GM19240 (cell line): ENCODE data around the gene BTBD16.

ENCODE experiments used
- DNase-seq: peaks from one replicate; pipeline ENCODE4 v3.0.0; 2011; ENCODE audit warnings: low spot score; ENCODE audit not compliant: insufficient read length

BTBD16 gene

DNA sequence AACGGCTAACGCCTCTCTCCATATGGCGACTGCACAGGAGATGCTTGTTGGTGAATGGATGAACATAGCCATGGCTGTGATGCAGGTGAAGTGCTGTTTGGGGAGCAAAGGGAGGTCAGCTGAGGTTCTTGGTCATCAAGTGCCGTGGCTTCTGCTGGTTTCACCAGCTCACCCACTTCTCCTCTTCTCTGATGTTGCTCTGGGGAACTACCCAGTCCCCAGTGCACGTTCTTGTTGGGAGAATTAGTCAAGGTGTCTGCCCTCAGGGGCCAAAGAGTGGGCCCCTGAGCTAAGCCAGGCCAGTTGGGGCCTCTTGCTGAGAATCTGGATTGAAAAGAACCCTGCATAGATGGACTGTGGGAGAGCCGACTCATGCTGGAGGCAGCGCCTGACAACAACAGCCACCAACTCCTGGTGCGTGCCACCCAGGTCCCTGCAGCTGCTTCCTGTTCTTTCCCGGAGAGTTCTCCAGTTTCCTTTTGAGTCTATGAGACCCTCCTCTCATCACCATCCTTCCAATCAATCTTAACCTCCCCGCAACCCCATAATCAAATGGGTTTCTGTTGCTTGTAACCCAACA lies 3.0 kb downstream of the BTBD16 start:
- no peak for DNase-seq

DNA sequence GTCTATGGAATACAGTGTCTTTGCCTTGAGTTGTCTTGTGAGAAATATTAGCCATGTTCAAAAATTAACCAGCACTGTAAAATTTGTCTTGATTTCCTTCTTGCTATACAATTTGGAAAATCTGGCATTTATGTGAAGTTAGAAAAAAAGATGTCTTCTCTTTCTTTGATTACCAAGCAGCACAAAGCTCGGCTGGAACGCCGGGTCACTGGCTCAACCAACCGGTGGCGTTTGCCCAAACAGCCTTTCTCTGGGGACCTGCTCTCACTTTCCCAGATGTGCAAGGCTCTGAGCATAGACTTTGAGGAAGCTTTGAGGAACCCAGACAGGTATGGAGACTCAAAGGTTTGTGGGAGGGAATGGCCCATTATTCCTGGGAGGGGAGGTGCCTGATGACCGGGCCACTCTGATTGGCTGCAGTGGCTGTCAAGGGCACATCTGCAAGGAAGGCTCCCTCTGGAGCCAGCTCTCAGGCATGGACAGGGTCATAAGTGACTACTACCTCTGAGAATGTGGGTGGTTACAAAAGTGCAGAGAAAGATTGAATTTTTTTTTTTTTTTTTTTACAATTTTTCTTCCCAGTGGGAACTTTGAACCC lies 5.6 kb downstream of the BTBD16 start:
- no peak for DNase-seq

DNA sequence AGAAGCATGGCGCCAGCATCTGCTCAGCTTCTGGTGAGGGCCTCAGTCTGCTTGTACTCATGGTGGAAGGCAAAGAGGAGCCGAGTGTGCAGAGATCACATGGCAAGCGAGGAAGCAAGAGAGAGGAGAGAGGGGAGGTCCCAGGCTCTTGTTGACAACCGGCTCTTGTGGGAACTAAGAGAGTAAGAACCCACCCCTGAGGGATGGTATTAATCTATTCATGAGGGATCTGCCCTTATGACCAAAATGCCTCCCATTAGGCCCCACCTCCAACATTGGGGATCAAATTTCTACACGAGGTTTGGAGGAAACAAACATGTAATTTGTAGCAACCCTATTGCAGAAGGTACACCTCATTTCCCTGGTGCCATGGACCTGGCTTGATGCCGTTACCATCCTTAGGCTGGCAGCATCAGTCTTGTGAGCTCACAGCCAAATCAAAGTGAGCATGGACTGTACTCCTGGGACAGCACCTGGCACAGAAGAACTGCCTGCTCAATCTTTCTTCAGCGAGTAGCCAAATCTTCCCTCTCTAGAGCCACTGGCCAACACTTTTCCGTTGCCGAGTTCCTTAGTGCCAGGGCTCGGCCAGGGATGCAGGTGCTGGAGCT lies 6.5 kb downstream of the BTBD16 start:
- no peak for DNase-seq

DNA sequence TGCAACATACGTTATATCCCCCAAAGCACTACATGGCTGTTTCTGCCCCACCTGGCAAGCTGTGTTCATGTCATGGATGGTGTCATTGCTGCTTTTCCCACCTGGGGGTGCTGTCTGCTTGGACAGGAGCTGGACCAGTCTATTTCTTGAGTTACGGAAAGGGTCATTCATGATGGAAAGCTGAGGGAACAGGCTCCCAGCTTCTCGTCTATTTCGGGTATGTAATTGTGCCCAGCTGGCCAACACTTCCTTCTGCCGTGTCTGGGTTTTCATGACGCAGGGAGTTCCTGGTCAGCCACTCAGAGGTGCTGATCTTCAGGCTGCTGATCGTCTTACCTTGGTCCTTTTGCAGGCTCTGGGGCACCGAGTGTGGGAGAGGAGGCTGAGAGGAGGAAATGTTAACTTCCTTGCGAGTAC lies 8.6 kb downstream of the BTBD16 start:
- no peak for DNase-seq

DNA sequence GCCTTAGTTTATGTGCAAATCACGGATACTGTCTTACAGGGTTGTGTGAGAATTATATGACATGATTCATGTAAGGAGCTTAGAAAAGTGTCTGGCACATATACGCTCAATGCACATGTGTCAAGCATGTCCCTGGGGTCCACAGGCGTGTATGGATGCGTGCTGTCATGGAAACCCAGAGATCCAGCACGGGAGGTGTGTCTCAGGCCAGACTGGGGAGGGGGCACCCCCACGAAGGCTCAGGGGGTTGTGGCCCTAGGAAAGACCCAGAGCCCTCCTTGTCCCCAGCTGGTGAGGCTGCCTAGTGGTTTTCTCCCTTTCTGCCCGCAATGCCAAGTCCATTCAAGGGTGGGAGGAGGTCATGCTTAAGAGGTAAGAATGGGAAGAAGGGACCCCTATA lies 9.1 kb downstream of the BTBD16 start:
- DNase-seq: no peak

DNA sequence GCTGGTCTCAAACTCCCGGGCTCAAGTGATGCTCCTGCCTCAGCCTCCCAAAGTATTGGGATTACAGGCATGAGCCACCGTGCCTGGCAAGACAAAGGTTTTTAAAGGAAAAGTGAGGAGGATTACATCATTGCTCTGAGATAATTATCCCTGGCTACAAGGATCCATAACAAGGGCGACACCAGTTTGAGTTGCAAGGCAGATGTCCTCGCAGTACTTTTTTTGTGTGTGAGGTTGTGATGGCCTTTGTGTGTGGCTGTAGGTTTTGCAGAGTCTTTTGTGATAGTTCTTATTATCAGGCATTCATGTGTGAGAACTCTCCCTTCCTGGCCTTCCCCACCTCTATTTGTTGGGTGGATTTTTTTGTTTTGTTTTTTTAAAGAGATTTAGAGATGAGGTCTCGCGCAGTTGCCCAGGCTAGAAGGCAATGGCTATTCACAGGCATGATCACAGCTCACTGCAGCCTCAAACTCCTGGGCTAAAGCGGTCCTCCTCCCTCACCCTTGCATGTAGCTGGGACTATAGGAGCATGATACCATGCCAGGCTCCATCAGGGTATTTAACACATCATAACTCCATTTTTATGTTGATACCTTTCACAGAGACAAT lies 10.0 kb downstream of the BTBD16 start:
- DNase-seq: no peak

DNA sequence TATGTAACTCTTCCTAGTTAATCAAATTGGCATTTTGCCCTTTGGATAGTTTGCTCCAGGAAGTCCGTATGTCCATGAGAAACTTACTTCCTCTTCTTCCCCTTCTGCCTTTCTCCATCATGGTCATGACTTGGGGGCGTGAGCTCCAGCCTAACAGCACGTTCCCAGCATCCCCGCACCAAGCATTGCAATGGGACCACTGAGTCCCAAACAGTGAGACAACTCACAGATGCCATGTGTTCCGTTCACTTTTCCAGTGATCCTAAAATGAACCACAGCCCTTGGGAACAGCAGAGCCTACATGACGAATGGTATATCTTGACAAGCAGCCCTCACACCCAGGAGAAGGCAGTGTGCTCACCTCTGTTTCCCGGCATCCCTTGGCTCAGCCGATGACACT lies 10.7 kb downstream of the BTBD16 start:
- DNase-seq: no peak

DNA sequence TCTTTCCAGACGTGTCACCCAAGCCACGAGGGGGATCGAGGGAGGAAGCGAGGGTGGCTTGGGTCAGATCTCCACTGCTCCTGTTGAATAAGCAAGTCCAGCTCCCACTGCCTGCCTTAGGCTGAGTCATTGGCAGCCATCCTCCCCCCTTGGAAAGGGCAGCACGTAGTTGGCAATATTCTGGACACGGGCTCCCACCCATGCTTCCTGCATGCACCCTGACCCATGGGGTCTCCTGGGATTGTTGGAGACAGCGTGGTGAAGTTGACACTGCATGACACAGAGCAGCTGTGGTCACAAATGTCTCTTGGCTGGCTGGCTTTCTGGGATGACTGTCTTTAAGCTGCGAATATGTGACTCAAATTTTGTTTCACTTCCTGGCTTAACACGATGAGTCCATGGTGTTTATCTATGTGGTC lies 11.2 kb downstream of the BTBD16 start:
- DNase-seq: no peak

DNA sequence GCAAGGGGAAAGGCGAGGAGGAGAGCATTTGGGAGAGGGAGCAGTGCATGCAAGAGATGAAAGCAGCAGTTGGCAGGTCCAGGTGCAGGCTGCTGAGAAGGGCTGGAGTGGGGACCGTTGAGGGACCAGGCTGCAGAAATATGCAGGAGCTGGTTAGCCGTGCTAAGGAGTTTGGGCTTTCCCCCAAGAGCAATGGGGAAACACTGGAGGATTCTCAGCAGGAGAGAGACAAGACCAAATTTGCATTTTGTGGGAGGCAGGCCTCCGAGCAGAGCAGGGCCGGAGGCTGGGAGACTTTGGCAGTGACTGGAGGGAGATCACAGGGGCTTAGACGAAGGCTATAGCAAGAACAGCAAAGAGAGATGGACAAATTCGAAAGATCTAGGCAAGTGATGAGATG lies 11.8 kb downstream of the BTBD16 start:
- DNase-seq: no peak

DNA sequence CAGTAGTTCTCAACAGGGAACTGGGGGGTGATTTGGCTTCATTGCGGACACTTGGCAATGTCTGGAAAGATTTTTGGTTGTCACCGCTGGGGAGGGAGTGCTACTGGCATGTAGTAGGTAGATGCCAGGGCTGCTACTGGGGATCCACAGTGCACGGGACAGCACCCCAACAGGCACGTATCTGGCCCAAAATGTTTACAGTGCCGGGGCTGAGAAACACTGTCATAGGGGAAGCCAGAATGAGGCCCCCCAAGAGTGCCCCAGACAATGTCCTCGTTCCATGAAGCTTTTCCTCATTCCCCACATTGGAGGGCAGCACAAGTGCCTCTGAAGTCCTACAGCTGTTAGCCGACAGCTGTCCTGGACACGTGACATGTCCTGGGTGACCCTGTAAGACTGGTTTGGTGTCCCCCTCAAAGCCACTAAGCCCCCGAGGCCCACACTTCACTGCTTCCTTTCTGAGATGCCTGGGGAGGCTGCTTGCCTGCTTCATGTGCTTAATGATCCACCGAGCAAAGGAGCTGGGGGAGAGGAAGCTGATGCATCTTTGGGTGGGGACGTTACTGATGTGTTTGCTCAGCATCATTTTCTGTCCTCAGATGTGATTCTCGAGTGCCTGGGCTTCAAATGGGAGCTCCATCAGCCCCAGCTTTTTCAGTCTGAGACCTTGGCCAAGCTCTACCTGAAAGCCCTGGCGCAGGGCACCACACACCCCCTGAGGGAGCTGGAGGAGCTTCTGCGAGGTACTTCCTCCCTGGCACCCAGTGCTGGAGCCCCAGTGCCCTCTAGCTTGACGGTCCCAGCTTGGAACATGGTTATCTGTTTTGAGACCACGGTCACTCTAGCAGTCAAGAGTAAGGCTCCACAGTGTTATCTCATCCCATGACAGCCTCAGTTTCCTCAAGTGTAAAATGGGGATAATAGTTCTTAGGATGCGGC lies 14.7 kb downstream of the BTBD16 start:
- no peak for DNase-seq

DNA sequence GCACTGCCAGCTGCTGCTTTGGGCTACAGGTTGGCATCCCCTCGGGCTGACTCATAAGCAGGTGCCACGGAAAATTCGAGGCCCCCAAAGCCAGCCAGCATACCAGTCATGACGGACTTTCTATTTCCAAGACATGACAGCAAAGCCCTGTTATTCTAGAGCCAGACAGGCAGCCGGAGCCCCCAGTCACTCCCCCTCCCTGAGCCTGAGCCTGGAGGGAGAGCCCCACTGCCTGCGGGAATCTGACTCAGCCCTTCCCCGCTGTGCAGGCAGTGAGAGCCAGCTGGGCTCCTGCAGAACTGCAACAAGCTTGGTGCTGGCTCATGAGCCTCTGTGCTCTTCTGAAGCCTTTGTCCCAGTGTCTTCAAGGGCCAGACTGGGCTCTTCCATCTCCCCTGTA lies 15.8 kb downstream of the BTBD16 start:
- no peak for DNase-seq

DNA sequence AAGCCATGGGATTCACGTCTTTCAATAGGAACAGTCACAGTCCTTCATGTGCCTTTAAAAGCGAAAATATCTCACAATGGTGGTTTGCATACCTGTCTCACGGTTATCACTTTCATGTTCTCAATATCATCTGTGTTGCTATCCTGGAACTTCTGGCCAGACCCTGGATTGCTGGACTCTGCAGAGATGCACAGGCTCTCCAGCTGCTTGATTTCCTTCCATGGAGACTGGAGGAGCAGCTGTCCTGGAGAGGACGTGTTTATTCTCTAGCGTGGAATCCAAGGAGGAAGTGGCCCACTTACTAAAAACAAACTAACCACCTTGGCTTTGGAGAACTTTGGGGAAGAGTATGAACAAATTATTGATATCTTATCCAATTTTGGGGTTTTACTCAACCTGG lies 16.5 kb downstream of the BTBD16 start:
- DNase-seq: no peak

DNA sequence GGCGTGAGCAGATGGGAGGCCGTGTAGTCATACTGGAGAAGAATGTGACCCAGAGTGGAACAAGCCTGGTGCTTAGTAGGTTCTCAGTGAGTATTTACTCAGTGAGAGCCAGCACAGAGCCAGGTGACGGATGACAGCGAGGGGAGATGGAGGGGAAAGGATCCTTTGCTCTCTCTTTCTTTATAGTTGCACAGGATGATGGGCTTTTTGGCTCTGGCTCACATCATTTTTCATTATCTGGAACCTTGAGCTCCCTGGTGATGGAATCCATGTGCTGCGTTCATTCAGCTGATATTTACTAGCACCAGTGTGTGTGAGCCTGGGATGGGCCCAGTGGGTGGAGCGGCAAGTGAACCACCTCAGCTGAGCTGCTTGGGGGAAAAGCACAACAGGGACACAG lies 17.2 kb downstream of the BTBD16 start:
- DNase-seq: no peak

DNA sequence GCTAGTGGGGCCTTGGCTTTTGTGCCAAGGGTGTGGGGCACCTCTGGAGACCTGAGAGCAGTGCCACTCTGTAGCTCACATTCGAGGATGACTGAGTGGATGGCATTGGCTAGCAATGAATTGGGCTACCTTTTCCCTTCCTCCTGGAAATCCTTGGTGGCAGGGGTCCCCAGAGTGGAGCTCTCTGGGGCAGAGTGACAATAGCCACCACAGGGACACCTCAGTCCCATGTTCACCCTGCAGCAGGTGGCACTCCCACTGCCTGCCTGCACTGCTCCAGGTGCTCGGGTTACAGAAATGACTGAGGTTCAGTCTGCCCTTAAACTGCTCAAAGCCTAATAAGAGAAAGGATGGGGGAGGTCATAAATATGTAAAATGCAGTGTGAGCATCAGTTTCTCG lies 17.8 kb downstream of the BTBD16 start:
- no peak for DNase-seq

DNA sequence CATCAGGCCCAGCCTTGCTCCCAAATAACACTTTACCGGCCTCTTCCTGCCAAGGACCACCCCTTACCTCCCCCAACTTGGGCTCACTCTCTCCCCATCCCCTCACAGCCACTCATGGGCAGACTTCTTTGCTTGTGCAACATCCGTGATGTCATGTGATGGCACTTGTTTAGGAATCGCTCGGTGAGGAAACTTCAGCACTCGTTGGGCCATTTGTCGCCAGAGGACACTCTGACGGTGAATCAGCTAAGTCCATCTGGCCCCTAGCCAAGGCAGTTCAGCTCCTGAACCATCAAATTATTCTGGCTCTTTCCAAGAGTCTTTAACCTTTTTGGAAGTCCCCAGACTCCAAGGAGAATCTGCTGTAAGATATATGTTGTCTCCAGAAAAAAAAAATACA lies 19.2 kb downstream of the BTBD16 start:
- no peak for DNase-seq

DNA sequence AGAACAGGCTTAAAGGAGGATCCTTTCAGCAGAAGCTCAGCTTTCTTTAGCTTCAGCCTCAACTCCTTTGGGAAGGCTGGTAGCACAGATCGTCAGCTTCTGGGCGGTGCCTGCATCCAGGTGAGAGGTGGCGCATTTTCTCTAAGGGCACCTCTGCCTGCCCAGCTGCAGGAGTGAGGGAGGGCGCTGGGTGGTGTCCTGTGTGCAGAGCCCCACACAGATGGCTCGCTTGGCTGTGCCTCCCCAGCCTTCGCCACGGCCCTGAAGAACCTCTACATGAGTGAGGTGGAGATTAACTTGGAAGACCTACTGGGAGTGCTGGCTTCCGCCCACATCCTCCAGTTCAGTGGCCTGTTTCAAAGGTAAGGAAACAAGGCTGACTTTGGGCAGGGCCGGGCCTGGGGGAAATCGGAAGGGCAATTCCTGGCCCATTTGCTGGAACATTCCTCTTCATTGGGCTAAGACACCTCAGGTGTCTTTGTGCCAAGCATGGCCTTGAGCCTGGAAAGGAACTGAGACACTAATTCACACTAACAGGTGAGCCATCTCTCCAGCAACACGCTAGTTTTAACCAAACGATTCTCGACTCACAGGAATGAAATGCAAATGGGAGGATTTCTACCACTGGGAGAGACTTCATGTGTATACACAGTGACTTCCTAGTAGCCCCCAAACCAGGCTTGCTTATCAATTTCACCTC lies 19.9 kb downstream of the BTBD16 start:
- DNase-seq: no peak

DNA sequence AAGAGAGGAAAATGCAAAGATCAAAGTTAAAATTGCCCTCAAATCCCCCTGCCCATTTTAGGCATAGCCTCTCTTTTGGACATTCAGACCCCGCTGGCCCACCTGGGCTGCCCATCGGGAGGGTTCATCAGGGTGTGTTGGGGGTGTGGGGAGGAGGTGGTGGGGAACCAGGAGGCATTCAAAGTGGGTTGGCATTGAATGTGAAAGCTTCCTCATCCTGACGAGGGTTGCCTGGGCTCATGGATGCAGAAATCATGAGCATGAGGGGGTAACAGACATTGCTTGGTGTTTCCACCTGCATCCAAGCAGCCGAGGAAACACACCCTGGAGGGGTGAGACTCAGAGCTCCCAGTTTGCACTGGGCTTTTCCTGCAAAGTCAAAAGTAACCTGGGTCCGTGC lies 20.6 kb downstream of the BTBD16 start:
- no peak for DNase-seq

DNA sequence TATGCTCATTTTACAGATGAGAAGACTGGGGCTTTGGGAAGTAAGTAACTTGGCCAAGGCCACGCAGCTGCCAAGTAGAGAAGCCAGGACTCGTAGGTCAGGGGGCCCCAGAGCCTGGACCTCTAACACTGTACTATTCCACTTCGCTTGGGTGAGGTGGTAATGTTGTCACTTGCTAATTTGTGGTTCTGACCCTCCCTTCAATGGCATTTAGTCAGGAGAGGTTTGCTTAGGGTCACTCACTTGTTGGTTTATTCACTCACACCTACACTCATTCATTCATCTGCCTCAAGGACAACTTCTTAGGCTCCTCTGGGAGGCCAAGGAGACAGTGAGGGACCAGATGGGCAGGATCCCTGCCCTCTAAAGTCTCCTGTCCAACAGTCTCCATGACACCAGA lies 21.3 kb downstream of the BTBD16 start:
- DNase-seq: no peak

DNA sequence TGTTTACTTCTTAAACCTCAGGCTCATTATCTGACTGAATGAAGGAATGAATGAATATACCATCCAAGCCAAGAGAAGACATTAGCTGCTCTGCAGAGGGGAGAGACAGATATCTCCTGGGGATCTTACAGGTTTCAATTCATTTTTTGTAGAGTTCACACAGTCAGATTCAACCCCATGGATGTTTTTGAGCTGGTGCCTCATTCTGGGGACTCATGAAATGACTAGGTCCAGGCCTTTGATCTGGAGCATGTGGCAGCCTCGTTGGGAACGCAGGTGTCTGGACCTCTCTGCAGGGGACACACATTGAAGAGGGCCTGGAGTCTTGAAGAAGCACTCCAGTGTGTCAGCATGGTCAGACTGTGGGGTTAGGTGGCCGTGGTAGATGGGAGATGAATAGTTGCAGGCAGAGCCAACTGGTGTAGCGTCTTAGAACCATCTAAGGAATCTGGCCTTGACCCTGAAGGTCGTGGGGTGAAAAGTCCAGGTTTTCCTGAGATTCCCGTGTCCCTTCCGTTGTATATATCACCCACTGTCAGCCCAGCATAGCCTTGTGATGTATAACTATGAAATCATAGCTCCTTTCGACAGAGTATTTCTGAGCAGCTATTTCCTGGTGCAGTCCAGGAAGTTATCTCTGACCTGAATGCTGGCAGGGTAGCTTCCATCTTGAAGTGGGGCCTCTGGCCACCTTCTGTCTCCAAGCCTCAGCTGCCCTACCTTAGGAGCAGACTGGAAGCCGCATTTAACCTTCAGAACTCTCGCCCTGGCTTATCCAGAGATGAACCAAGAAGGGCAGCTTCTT lies 22.3 kb downstream of the BTBD16 start:
- no peak for DNase-seq

DNA sequence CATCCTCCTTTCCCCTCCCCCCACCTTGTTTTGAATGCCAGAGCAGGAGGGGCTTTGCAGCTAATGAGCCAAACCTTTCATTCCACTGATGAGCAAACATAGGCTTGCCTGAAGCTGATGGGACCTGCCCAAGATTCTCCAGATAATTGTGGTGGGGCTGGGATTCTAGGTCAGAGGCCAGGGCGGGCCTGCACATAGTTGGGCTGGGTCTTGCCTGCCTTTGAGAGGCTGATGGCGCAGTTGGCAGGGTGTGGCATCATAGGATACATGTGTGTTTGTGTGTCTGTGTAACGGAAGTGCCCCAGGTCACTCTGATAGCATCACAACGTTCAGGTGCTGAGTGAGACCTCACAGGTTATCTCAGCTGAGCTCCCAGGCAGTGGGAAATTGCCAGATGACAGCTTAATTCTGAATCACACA lies 22.9 kb downstream of the BTBD16 start:
- DNase-seq: no peak
